ENCODE data around the gene KASH5. TPM values are rescaled to one million over a fixed set of nuclear protein-coding genes. Genes with fewer than 3 reads are reported as not detected.
"Not testable (repeated sequence)": the region's sequence is repeated elsewhere in the genome, so short reads cannot be mapped to it uniquely, and the experiment has no call there.

Gene KASH5
- total RNA-seq, 1 donor from 2014 or later, result 0.23 TPM

GRCh38 chr19:49453013-49453756 is 65.1 kb downstream of the KASH5 start, which contains the start of gene ALDH16A1:
Gene ALDH16A1, plus strand, starts transcription at chr19:49453225. Its CDS starts 107 bp downstream, at chr19:49453332.
- intact Hi-C loops (cut with micrococcal nuclease), result loop anchor here (1.0 kb wide), 7 partner anchors 10 to 223 kb away; partner anchors contain the start of genes FLT3LG, RPL13A, RPS11 and RRAS

- intact Hi-C loops (cut with micrococcal nuclease), result loop anchor here (1.0 kb wide), 7 partner anchors 10 to 223 kb away; partner anchors contain the start of genes FLT3LG, RPL13A, RPS11 and RRAS
Measured at GRCh38 chr19:49453757-49454240, 65.8 kb downstream of the KASH5 start.

- intact Hi-C loops (cut with micrococcal nuclease), result no loop called here
Measured at GRCh38 chr19:49455773-49456172, 67.7 kb downstream of the KASH5 start.

GRCh38 chr19:49456326-49456725 is 68.3 kb downstream of the KASH5 start:
- intact Hi-C loops (cut with micrococcal nuclease), result no loop called here

- intact Hi-C loops (cut with micrococcal nuclease), result no loop called here
Measured at GRCh38 chr19:49458567-49458903, 70.5 kb downstream of the KASH5 start.

- intact Hi-C loops (cut with micrococcal nuclease), result no loop called here
Measured at GRCh38 chr19:49459388-49459787, 71.3 kb downstream of the KASH5 start.

DNA sequence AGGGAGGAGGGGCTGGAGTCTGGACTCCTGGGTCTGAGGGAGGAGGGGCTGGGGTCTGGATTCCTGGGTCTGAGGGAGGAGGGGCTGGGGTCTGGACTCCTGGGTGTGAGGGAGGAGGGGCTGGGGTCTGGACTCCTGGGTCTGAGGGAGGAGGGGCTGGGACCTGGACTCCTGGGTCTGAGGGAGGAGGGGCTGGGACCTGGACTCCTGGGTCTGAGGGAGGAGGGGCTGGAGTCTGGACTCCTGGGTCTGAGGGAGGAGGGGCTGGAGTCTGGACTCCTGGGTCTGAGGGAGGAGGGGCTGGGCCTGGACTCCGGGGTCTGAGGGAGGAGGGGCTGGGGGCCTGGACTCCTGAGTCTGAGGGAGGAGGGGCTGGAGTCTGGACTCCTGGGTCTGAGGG is 73.1 kb downstream of the KASH5 start:
- intact Hi-C loops (cut with micrococcal nuclease), result not testable (repeated sequence)

GRCh38 chr19:49461656-49462055 is 73.6 kb downstream of the KASH5 start:
- intact Hi-C loops (cut with micrococcal nuclease), result no loop called here

GRCh38 chr19:49462492-49462891 is 74.4 kb downstream of the KASH5 start:
- intact Hi-C loops (cut with micrococcal nuclease), result no loop called here

DNA sequence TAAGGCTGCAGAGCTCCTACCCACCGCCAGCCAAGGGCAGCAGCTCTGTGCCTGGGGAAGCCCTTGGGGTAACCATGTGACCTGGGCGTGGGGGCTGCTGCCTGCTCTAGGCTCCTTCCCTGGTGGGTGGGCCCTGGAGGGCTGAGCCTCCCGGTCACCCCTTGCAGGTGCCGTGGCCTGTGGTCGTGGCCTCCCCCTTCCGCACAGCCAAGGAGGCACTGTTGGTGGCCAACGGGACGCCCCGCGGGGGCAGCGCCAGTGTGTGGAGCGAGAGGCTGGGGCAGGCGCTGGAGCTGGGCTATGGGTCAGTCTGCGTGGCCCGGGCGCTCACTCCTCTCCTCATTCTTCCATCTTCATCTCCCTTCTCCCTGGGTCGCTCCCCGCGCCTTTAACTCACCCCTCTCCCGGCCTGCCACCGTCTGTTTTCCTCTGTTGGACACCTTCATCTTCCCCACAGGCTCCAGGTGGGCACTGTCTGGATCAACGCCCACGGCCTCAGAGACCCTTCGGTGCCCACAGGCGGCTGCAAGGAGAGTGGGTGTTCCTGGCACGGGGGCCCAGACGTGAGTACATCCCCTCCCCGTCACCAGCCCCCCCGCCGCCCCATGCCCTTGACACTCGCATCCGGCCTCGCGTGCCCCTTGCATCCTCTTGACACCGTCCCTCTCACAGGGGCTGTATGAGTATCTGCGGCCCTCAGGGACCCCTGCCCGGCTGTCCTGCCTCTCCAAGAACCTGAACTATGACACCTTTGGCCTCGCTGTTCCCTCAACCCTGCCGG is 76.1 kb downstream of the KASH5 start:
- intact Hi-C loops (cut with micrococcal nuclease), result no loop called here

GRCh38 chr19:49465371-49465770 is 77.3 kb downstream of the KASH5 start:
- intact Hi-C loops (cut with micrococcal nuclease), result no loop called here

Other genes with a start within 250 kb of the KASH5 start
- gene HRC, start 232.9 kb upstream of the KASH5 start, total RNA-seq, result not detected in 2 replicates
- 0.43 and 1.1 TPM in 2 replicates for gene TRPM4, start 230.5 kb upstream of the KASH5 start, total RNA-seq
- gene SLC6A16, start 63.1 kb upstream of the KASH5 start, total RNA-seq, result 3.5 and 3.8 TPM in 2 replicates
- 213 and 221 TPM in 2 replicates for gene CD37, start 52.8 kb upstream of the KASH5 start, total RNA-seq
- gene TEAD2, start 25.8 kb upstream of the KASH5 start, total RNA-seq, result not detected in 2 replicates
- gene DKKL1, start 24.4 kb upstream of the KASH5 start, total RNA-seq, result not detected in 2 replicates
- not detected in 2 replicates for gene PTH2, start 35.2 kb downstream of the KASH5 start, total RNA-seq
- not detected in 2 replicates for gene GFY, start 37.1 kb downstream of the KASH5 start, total RNA-seq
- 0.07 and 0.09 TPM in 2 replicates for gene SLC17A7, start 53.3 kb downstream of the KASH5 start, total RNA-seq
- gene PIH1D1, start 63.6 kb downstream of the KASH5 start, total RNA-seq, result 146 and 150 TPM in 2 replicates
- 45.5 and 47.5 TPM in 2 replicates for gene ALDH16A1, start 65.0 kb downstream of the KASH5 start, total RNA-seq
- 271 and 275 TPM in 2 replicates for gene FLT3LG, start 86.0 kb downstream of the KASH5 start, total RNA-seq
- 2,471 and 2,495 TPM in 2 replicates for gene RPL13A, start 99.4 kb downstream of the KASH5 start, total RNA-seq
- 2,021 and 2,052 TPM in 2 replicates for gene RPS11, start 108.2 kb downstream of the KASH5 start, total RNA-seq
- gene FCGRT, start 124.4 kb downstream of the KASH5 start, total RNA-seq, result 7.4 and 8.5 TPM in 2 replicates
- gene RCN3, start 139.8 kb downstream of the KASH5 start, total RNA-seq, result 3.0 and 3.9 TPM in 2 replicates
- gene NOSIP, start 192.3 kb downstream of the KASH5 start, total RNA-seq, result 172 and 174 TPM in 2 replicates
- 0.82 and 1.1 TPM in 2 replicates for gene PRRG2, start 193.1 kb downstream of the KASH5 start, total RNA-seq
- gene PRR12, start 202.9 kb downstream of the KASH5 start, total RNA-seq, result 42.0 and 43.3 TPM in 2 replicates

Data from T-helper 2 cell treated with Interferon-gamma antibody and Interleukin-4, amounts not matched to agents 100 ng/mL and 5 ng/mL, for 36 hours (primary cell).